GM21737 (cell line): Measurements from ENCODE around the gene CREB1.
A peak's percentile ranks its signal among the peaks of the same experiment; 100 is the strongest.
"Not testable (repeated sequence)": the region's sequence is repeated elsewhere in the genome, so short reads cannot be mapped to it uniquely, and the experiment has no call there.

Source experiments
- ATAC-seq: cut with Tn5 transposase; IDR thresholded peaks from one replicate; pipeline ENCODE4 v1.9.1; 2021; ENCODE audit warnings: mild to moderate bottlenecking, moderate library complexity; ENCODE audit not compliant: unreplicated experiment

CREB1 gene

GRCh38 chr2:207529330-207530159 lies at the start of gene CREB1:
TSS of gene CREB1 (plus strand) at chr2:207529962. CDS start at chr2:207555636, 25,674 bp downstream.
- ATAC-seq, result peak; percentile 82

DNA sequence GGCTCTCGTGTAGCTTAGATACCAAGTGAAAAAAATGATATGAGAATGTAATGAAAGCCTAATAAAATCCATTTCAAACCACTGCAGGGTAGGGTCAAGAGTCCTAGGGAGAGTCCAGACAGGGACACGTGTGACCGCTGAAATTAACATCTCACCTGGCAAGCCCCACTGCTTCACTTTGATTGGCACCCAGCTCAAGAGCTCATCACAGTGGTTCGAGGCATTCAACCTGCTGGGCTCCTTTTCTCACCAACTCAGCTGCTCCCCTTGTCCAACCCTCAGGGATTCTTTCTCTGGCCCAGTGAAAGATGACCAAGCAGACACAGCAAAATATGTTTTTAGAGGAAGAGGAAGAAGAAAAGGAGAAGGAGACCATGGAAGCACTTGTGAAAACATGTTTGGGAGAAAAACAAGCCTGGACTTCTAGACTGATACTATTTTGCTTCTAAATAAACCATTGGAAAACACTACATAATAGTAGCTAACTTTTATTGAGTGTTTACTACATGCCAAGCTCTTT lies 49.2 kb upstream of the CREB1 start:
- no peak for ATAC-seq

DNA sequence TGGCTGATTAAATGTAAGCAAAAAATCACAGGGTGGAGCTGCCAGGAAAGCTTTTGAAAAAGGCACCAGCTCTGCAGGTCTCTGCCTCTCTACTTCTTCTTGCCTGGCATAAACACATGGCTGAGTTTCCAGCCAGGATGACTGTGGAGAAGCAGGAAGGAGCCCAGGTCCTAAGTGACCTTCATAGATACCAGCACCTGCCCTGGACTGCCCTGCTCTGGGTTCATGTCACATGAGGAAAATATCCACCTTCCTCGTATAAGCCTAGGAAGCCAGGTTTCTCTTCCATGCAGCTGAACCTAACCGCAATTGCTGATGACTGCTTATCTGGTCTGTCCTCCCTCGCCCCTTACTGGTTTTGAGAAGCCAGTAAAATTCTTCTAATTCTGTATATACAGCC lies 47.8 kb upstream of the CREB1 start:
- no peak for ATAC-seq

DNA sequence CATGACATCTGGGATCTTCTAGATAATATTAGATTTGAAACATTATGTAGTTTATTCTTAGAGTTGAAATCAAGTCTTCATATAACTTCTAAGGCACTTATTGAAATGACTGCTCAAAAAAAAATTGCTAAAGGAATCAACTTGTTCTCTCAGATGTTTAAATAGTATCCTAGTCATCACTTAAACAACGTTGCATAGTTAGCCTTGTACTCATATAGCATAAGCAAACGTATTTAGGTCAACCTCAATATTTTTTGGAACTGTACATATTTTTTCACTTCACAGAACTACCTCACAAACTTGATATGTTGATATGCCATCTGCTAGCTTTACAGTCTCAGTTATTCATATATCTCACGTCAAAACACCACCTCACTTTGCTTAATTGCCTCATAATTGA lies 47.1 kb upstream of the CREB1 start:
- no peak for ATAC-seq

GRCh38 chr2:207483066-207483465 lies 46.7 kb upstream of the CREB1 start:
- ATAC-seq, result no peak

DNA sequence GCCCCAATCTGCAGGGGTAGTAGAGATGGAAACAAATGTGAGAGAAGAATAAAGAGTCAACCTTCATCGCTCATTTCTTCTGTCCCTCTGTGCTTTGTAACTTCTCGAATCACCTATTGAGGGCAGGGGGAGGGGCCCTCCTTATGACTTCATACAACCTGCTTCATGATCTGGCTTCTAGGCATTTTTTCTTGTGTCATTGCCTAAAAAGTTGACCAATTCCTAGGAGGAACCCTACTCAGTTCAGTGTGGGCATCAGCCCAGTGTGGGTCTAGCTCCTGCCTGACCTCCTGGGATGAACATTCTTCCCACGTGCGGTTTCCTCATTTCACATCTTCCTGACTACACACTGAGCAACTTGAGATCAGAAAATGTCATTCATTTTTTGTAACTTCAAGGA lies 46.3 kb upstream of the CREB1 start:
- ATAC-seq, result no peak

GRCh38 chr2:207484444-207485391 lies 45.0 kb upstream of the CREB1 start:
- no peak for ATAC-seq

DNA sequence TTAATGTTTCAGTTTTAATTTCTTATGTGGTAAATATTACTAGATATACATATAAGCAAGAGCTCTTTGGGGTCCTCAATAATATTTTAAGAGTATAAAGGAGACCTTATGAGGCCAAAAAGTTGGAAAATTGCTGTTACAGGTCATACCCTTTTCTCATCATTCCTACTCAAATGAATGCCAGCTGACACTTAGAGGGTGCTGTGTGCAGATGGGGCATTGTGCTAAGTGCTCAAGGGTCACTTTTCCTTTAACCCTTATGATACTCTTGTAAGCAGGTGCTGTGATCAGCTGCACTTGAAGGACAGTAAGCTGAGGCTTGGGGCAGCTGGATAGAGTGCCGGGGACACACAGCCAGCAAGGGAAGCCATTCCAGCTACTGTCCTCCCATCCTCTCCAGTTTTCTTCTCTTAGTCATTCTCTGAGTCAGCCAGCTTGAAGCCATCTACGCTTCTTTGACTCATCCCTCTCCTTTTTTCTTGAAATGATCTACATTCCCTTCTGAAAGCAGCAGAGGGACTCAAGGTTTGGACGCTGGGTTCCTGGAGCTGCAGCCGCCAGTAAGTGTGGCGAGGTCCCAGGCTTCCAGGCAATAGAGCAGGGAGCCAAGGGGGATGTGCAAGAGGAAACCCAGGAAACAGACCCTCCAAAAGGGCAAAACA lies 42.0 kb upstream of the CREB1 start:
- no peak for ATAC-seq

- no peak for ATAC-seq
These were observed 40.5 kb upstream of the CREB1 start for GRCh38 chr2:207489251-207489650.

- no peak for ATAC-seq
These were observed 39.3 kb upstream of the CREB1 start for GRCh38 chr2:207490441-207490840.

DNA sequence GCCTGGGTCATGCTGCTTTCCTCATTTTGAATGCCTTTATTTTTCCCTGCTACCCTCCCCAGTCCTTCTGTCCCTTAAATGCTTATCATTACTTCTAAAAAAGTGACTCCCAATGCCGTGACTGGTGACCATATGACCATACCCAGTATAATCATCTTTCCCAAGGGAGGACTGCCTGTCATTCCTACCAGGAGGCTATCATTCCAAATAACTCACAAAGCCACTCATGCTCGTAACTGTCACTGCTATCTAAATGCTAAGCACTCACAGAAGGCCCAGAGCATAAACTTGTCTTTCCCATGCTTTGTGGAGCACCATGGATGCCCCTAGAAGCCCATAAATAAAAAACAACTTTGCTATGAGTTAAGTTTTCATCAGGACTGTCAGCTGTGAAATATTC lies 38.7 kb upstream of the CREB1 start:
- no peak for ATAC-seq

DNA sequence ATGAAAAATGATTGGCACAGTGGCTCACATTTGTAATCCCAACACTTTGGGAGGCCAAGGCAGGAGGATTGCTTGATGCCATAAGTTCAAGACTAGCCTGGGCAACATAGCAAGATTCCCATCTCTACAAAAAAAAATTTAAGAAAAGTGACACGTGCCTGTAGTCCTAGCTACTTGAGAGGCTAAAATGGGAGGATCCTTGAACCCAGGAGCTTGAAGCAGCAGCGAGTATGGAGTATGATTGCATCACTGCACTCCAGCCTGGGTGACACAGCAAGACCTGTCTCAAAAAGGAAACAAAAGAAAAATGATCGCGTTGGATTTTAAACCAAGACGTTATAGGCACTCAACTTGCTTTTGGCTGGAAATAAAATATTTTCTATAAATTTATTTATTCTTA lies 37.8 kb upstream of the CREB1 start:
- ATAC-seq, result no peak

DNA sequence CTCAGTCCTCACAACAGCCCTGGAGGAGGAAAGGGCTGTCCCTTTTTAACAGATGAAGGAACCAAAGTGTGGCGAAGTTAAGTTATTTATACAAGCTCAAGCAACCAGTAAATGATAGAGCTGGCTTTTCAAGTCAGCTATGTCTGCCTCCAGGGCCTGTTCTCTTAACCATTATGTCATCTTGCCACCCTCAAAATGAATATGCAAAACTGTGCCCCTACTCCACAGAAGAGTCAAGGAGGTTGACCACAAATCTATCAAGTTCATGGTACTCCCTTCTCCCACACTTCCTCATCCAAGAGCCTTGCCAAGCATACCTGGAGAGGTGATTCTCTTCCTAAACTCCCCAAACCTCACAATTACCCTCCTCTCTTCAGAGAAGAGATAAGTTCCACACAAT lies 37.3 kb upstream of the CREB1 start:
- ATAC-seq, result no peak

GRCh38 chr2:207494137-207494536 lies 35.6 kb upstream of the CREB1 start:
- ATAC-seq, result no peak

DNA sequence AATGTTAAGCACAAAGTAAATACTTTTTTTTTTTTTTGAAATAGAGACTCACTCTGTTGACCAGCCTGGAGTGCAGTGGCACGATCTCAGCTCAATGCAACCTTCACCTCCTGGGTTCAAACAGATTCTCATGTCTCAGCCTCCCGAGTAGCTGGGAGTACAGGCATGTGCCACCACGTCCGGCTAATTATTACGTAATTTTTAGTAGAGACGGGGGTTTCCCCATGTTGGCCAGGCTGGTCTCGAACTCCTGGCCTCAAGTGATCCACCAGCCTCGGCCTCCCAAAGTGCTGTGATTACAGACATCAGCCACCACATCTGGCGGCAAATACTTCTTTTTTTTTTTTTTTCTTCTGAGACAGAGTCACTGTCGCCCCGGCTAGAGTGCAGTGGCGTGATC lies 32.8 kb upstream of the CREB1 start:
- not testable (repeated sequence) for ATAC-seq

DNA sequence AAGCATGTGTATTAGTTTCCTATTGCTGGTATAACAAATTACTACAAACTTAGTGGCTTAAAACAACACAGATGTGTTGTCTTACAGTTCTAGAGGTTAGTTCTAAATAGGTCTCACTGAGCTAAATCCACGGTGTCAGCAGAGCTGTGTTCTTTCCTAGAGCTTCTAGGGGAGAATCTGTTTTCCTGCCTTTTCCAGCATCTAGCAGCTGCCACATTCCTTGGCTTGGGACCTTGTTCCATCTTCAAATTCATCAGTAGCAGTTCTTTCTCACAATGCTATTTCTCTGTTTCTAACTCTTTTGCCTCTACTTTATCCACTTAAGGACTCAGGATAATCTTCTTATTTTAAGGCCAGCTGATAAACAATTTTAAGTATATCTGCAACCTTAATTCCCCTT lies 32.2 kb upstream of the CREB1 start:
- ATAC-seq, result no peak

- ATAC-seq, result no peak
These were observed 31.3 kb upstream of the CREB1 start for GRCh38 chr2:207498427-207498826.

DNA sequence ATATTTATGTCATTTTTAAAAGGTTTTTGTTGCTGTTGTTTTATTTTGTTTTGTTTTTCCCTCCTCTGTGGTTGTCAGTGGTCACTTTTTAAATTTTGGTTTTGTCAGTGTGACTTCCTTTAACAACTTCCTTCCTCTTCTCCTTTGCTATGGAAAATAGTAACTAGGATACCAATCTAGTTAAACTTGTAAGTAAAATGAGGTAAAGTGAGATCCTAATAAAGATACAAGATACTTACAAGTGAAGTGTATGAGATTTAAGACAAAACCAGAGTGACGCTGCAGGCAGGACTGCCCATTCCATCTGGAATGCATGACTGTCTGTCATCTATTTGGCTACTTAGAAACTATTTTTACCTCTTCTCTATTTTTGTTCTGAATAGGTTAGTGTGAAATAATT lies 30.6 kb upstream of the CREB1 start:
- no peak for ATAC-seq

- no peak for ATAC-seq
These were observed 27.8 kb upstream of the CREB1 start for GRCh38 chr2:207501802-207502576.

GRCh38 chr2:207502577-207503198 lies 27.1 kb upstream of the CREB1 start:
- ATAC-seq, result peak; percentile 40
